Mucosa of descending colon (tissue), 3 donors: Measurements from ENCODE around the gene PBX3. TPM values are rescaled to one million over a fixed set of nuclear protein-coding genes. Genes with fewer than 3 reads are reported as not detected.

Experiments used
- ATAC-seq: fragments of 200-7000 bp; cut with Tn5 transposase; one replicate; pipeline ENCODE4 v1.9.1; 2020; ENCODE audit warnings: mild to moderate bottlenecking, moderate library complexity
- DNase-seq, 3 donors: peaks; one replicate each; pipeline ENCODE4 v3.0.0-alpha.2; 2020
- H3K36me3 ChIP-seq: fragments of 200-600 bp; one replicate; pipeline ENCODE4 v1.8.0; 2021; ENCODE audit warnings: low read depth, mild to moderate bottlenecking
- H3K4me1 ChIP-seq: fragments of 200-600 bp; one replicate; pipeline ENCODE4 v1.8.0; 2021; ENCODE audit warnings: low read depth, mild to moderate bottlenecking
- H3K4me3 ChIP-seq: fragments of 200-600 bp; one replicate; pipeline ENCODE4 v1.8.0; 2021; ENCODE audit warnings: mild to moderate bottlenecking
- H3K9me3 ChIP-seq: fragments of 200-600 bp; one replicate; pipeline ENCODE4 v1.8.0; 2021; ENCODE audit warnings: mild to moderate bottlenecking
- CTCF ChIP-seq: fragments of 200-600 bp; IDR thresholded peaks from one replicate; pipeline ENCODE4 v1.8.0; 2022; ENCODE audit warnings: antibody characterized with exemption, mild to moderate bottlenecking
- intact Hi-C, 2 donors: fragments of 100-400 bp; cut with DNase I in 1 of 2; cut with micrococcal nuclease in 1 of 2; formaldehyde crosslinking; loops; one replicate each; pipeline versions ENCODE4 v1.11.0 to v1.11.1; 2022; cut with DNase I, micrococcal nuclease
- total RNA-seq, 3 donors: library from RNA; stranded (reverse); fragmentation: NEBNext Ultra II Directional in 2 of 3; extraction: Animal tissue kit (Norgen Biotek cat#: 25700) in 2 of 3; gene quantifications; one replicate each; pipeline versions ENCODE4 v1.2.1 to v1.2.4, GENCODE V29; 2021 to 2023
- donor health status: DM: no; HTN: no; CAD: no; lungs with moderate emphysema.
- donor health status: DM: no; HTN: no; CAD: no.
- donor health status: DM: no; HTN: yes; CAD: no.

Gene PBX3
- total RNA-seq, 3 donors from 2014 or later, result 11.7 to 71.7 (median 17.4) TPM

DNA sequence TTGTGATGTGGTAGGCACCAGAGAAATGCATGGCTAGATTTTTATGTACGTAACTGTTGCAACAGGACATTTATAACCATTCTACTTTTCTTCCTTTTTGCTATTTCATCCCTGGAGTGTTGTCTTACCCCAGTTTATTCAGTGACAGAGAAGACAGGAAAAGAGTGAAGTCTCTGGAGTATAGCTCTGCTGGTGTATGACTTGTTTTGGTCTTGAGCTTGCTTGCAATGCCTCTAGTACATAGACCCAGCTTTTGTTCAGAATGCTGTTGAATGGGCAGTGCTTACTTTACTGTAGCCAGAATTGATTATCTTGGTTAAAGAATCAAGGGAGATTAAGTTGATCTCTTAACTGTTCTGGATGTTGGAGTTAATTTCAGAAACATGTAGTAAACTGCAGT lies 94.3 kb downstream of the PBX3 start:
- TF ChIP-seq CTCF, result no peak
- ATAC-seq, result no peak
- intact Hi-C loops, result no loop called here

GRCh38 chr9:125842242-125842641 lies 95.1 kb downstream of the PBX3 start:
- Histone ChIP-seq H3K9me3 (no peaks in the 10 kb centered on the region), H3K36me3 (no peaks in the 10 kb centered on the region), H3K4me1 (no peaks in the 10 kb centered on the region), H3K4me3 (no peak overlapping the region)
- intact Hi-C loops, result no loop called here
- ATAC-seq (no peak), DNase-seq (no peak)
- no peak for TF ChIP-seq CTCF

More for the DNA sequence above, 94.3 kb downstream of the PBX3 start:
- Histone ChIP-seq H3K4me1 (no peaks in the 10 kb centered on the region), H3K36me3 (no peaks in the 10 kb centered on the region), H3K9me3 (no peaks in the 10 kb centered on the region), H3K4me3 (no peak overlapping the region)
- no peak for DNase-seq

DNA sequence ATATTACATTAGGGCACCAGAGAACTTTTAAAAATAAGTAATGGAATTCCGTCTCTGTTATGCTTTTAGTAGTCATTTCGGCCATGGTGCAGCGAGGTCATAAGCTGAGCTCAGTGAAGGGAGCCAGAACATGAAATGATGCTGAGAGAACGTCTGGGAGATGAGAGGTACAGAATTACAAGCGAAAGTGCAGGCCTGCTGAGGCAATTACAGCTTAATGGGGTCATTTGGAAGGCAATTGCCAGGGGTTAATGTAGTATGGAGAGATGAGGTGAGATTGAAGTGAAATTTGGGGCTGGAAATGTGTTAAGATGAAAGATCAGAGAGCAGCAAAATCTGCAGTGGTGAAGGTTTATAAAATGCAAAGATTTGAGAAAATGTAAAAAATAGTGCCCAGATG lies 96.5 kb downstream of the PBX3 start:
- H3K4me1 ChIP-seq, result no peaks in the 10 kb centered on the region
- no peaks in the 10 kb centered on the region for H3K9me3 ChIP-seq
- no peak for TF ChIP-seq CTCF
- H3K4me3 ChIP-seq, result no peak overlapping the region
- intact Hi-C loops, result no loop called here
- DNase-seq (no peak), ATAC-seq (no peak)
- no peaks in the 10 kb centered on the region for H3K36me3 ChIP-seq

- ATAC-seq (no peak), DNase-seq (no peak)
- H3K9me3 ChIP-seq, result no peaks in the 10 kb centered on the region
- no peak overlapping the region for H3K4me3 ChIP-seq
- no peaks in the 10 kb centered on the region for H3K4me1 ChIP-seq
- TF ChIP-seq CTCF, result no peak
- no peaks in the 10 kb centered on the region for H3K36me3 ChIP-seq
- intact Hi-C loops, result no loop called here
Measured at GRCh38 chr9:125844611-125845010, 97.4 kb downstream of the PBX3 start.

GRCh38 chr9:125845271-125845808 lies 98.2 kb downstream of the PBX3 start:
- H3K9me3 ChIP-seq, result no peaks in the 10 kb centered on the region
- DNase-seq (no peak), ATAC-seq (no peak)
- no peaks in the 10 kb centered on the region for H3K36me3 ChIP-seq
- no peak for TF ChIP-seq CTCF
- no peak overlapping the region for H3K4me3 ChIP-seq
- intact Hi-C loops, result no loop called here
- H3K4me1 ChIP-seq, result no peaks in the 10 kb centered on the region

DNA sequence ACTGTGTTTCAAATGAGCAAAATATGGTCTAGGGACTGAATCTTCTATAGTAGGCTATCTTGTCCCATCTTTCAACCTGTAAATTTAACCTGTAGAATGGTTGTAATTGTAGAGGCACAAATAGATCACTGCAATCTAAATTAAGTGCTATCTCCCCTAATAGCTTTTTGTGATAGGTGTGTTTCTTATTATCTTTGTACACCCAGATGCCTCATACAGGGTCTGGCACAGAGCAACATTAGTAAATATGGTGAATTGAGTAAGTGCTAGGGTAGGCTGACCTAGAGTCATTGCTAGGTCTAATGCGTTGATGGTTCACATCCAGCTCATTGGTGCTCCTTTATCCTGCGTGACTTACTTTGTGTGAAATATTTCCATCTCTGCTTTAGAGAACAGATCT lies 100.6 kb downstream of the PBX3 start:
- intact Hi-C loops, result no loop called here
- Histone ChIP-seq H3K36me3 (no peaks in the 10 kb centered on the region), H3K4me3 (no peak overlapping the region), H3K9me3 (no peaks in the 10 kb centered on the region), H3K4me1 (no peaks in the 10 kb centered on the region)
- no peak for TF ChIP-seq CTCF
- DNase-seq (no peak), ATAC-seq (no peak)
